Measurements from ENCODE around the gene OMP. TPM values are rescaled to one million over a fixed set of nuclear protein-coding genes. Genes with fewer than 3 reads are reported as not detected.

Gene OMP
- total RNA-seq, 2 donors from 2014 or later, result not detected

- peaks cover 29% of the 10 kb centered on the region for H3K4me1 ChIP-seq
- H3K36me3 ChIP-seq (replicated peaks in 1 of 2; ENCODE audit: insufficient read depth in 1 of 2, low read depth in 2 of 2), result no peaks in the 10 kb centered on the region
- ATAC-seq (no peak), DNase-seq (no peak)
- intact Hi-C loops (cut with DNase I), result no loop called here
- TF ChIP-seq CTCF (IDR thresholded peaks at IDR 0.05), result no peak
- TF ChIP-seq POLR2A (IDR thresholded peaks at IDR 0.05), result no peak
- H3K9me3 ChIP-seq, result no peaks in the 10 kb centered on the region
- H3K27ac ChIP-seq, result no peak overlapping the region
- H3K4me3 ChIP-seq, result no peak overlapping the region
- 66 to 79% methylated on average over 11 of the region's 11 CpGs for WGBS, 2 donors
- no peaks in the 10 kb centered on the region for H3K27me3 ChIP-seq
Observed at GRCh38 chr11:77109236-77110019, 6.8 kb downstream of the OMP start.

- Histone ChIP-seq H3K4me1 (peaks cover 26% of the 10 kb centered on the region), H3K27me3 (no peaks in the 10 kb centered on the region), H3K27ac (no peak overlapping the region), H3K4me3 (no peak overlapping the region), H3K9me3 (no peaks in the 10 kb centered on the region), H3K36me3 (replicated peaks in 1 of 2; ENCODE audit: insufficient read depth in 1 of 2, low read depth in 2 of 2) (no peaks in the 10 kb centered on the region)
- intact Hi-C loops (cut with DNase I), result no loop called here
- DNase-seq (no peak), ATAC-seq (no peak)
- 87 to 92% methylated on average over 5 to 6 of the region's 6 CpGs for WGBS, 2 donors
- TF ChIP-seq POLR2A (IDR thresholded peaks at IDR 0.05) (no peak), CTCF (IDR thresholded peaks at IDR 0.05) (no peak)
Observed at GRCh38 chr11:77110836-77111235, 8.2 kb downstream of the OMP start.

- ATAC-seq, result no peak
- H3K27ac ChIP-seq, result no peak overlapping the region
- intact Hi-C loops (cut with DNase I), result no loop called here
Observed at GRCh38 chr11:77111277-77111676, 8.6 kb downstream of the OMP start.

GRCh38 chr11:77111946-77112345 is 9.3 kb downstream of the OMP start:
- intact Hi-C loops (cut with DNase I), result no loop called here
- no peaks in the 10 kb centered on the region for H3K36me3 ChIP-seq (replicated peaks in 1 of 2; ENCODE audit: insufficient read depth in 1 of 2, low read depth in 2 of 2)
- H3K27ac ChIP-seq, result no peak overlapping the region
- peaks cover 15% of the 10 kb centered on the region for H3K4me1 ChIP-seq
- no peak for ATAC-seq
- no peaks in the 10 kb centered on the region for H3K9me3 ChIP-seq
- no peak for TF ChIP-seq CTCF (IDR thresholded peaks at IDR 0.05)
- TF ChIP-seq POLR2A (IDR thresholded peaks at IDR 0.05), result no peak
- 93 to 94% methylated on average over 6 of the region's 6 CpGs for WGBS, 2 donors
- no peak for DNase-seq
- H3K4me3 ChIP-seq, result no peak overlapping the region
- H3K27me3 ChIP-seq, result no peaks in the 10 kb centered on the region

More at GRCh38 chr11:77111277-77111676, 8.6 kb downstream of the OMP start:
- TF ChIP-seq CTCF (IDR thresholded peaks at IDR 0.05) (no peak), POLR2A (IDR thresholded peaks at IDR 0.05) (no peak)
- H3K4me3 ChIP-seq, result no peak overlapping the region
- no peaks in the 10 kb centered on the region for H3K9me3 ChIP-seq
- DNase-seq, result no peak
- peaks cover 21% of the 10 kb centered on the region for H3K4me1 ChIP-seq
- H3K36me3 ChIP-seq (replicated peaks in 1 of 2; ENCODE audit: insufficient read depth in 1 of 2, low read depth in 2 of 2), result no peaks in the 10 kb centered on the region
- no peaks in the 10 kb centered on the region for H3K27me3 ChIP-seq
- 74 to 78% methylated on average over 3 of the region's 3 CpGs for WGBS, 2 donors

Data from body of pancreas (tissue), 4 donors.